Measurements from ENCODE around the gene CCDC54. TPM values are rescaled to one million over a fixed set of nuclear protein-coding genes. Genes with fewer than 3 reads are reported as not detected.

The CCDC54 gene
- total RNA-seq, 1 experiment from 2014 or later, result not detected

- Histone ChIP-seq H3K23me2 (ENCODE audit: insufficient read length, low read depth, low read length, poor library complexity, severe bottlenecking) (no peaks in the 10 kb centered on the region), H3K4me2 (ENCODE audit: insufficient read depth, insufficient read length, low read length) (no peak overlapping the region), H3K27me3 (ENCODE audit: insufficient read depth, low read length) (no peaks in the 10 kb centered on the region), H3K79me2 (ENCODE audit: insufficient read depth, low read length) (no peaks in the 10 kb centered on the region), H2BK20ac (ENCODE audit: low read depth, low read length, poor library complexity, severe bottlenecking) (no peak overlapping the region), H3K14ac (ENCODE audit: insufficient read depth, low read length) (no peak overlapping the region), H4K8ac (replicated peaks; ENCODE audit: insufficient read length, low read depth, low read length) (no peak overlapping the region), H2BK12ac (ENCODE audit: insufficient read length, low read depth, low read length) (no peak overlapping the region), H3K27ac (ENCODE audit: insufficient read length, low read depth, low read length) (no peak overlapping the region), H4K20me1 (ENCODE audit: control insufficient read depth, insufficient read depth, insufficient read length) (no peaks in the 10 kb centered on the region), H4K5ac (ENCODE audit: insufficient read length, low read depth, low read length) (no peak overlapping the region), H3K4me1 (ENCODE audit: insufficient read depth, low read length) (no peaks in the 10 kb centered on the region; the same call in 1 of the 2 replicates), H3T11ph (ENCODE audit: low read length) (no peak overlapping the region), H3K9me3 (ENCODE audit: control insufficient read depth, low read depth, low read length) (no peaks in the 10 kb centered on the region), H2BK15ac (ENCODE audit: low read depth, low read length) (no peak overlapping the region), H3K4ac (ENCODE audit: low read depth, low read length) (no peak overlapping the region), H2BK5ac (ENCODE audit: insufficient read length, low read length) (no peak overlapping the region), H2AK5ac (ENCODE audit: insufficient read length, low read length) (no peak overlapping the region), H2AFZ (ENCODE audit: low read length) (no peak overlapping the region), H3K79me1 (ENCODE audit: insufficient read depth, low read depth, low read length, poor library complexity, severe bottlenecking) (no peaks in the 10 kb centered on the region), H4K91ac (ENCODE audit: insufficient read length, low read depth, low read length) (no peak overlapping the region), H3K23ac (ENCODE audit: insufficient read length, low read depth, low read length) (no peak overlapping the region), H3K18ac (ENCODE audit: insufficient read length, low read depth, low read length) (no peak overlapping the region), H3K9ac (ENCODE audit: extremely low read depth, insufficient read length, low read length) (no peak overlapping the region), H2BK120ac (ENCODE audit: low read depth, low read length, poor library complexity, severe bottlenecking) (no peak overlapping the region), H3K56ac (ENCODE audit: insufficient read length, low read depth, low read length) (no peak overlapping the region)
- no peaks in the 10 kb centered on the region for H3K36me3 Mint-ChIP-seq (ENCODE audit: insufficient read depth in 1 of 3, low read depth in 3 of 3)
- H3K4me3 Mint-ChIP-seq, result no peak overlapping the region
- no peak overlapping the region for H3K27ac Mint-ChIP-seq
- no CpG with 5 or more reads among the region's 2 CpGs for WGBS (ENCODE audit: extremely low coverage, insufficient read length, low lambda C conversion rate)
- DNase-seq, result no peak
- no peaks in the 10 kb centered on the region for H3K9me3 Mint-ChIP-seq
- H3K4me1 Mint-ChIP-seq, result peaks cover 5 to 7% of the 10 kb centered on the region in 2 experiments; a peak in 3 of 4 replicates
- H3K27me3 Mint-ChIP-seq (ENCODE audit: low read depth), result no peaks in the 10 kb centered on the region
- no peak for TF ChIP-seq CTCF (conservative IDR thresholded peaks at IDR 0.05)
These were observed 29.5 kb upstream of the CCDC54 start for GRCh38 chr3:107347751-107348150.

Measured in H9 (cell line).